Neural progenitor cell (in vitro differentiated cells): ENCODE data around the gene PPIL6.

Source experiments
- EZH2 ChIP-seq: fragments of 200-600 bp; sonication (generic); IDR thresholded peaks from 2 replicates; pipeline ENCODE4 v1.6.1; 2017; ENCODE audit warnings: antibody characterized with exemption, mild to moderate bottlenecking, moderate library complexity
- TF ChIP-seq, protein P1 (sequence below): fragments of 200-600 bp; sonication (generic); IDR thresholded peaks from 2 replicates; pipeline ENCODE4 v1.5.1; 2017; ENCODE audit warnings: antibody characterized with exemption, mild to moderate bottlenecking

DNA sequence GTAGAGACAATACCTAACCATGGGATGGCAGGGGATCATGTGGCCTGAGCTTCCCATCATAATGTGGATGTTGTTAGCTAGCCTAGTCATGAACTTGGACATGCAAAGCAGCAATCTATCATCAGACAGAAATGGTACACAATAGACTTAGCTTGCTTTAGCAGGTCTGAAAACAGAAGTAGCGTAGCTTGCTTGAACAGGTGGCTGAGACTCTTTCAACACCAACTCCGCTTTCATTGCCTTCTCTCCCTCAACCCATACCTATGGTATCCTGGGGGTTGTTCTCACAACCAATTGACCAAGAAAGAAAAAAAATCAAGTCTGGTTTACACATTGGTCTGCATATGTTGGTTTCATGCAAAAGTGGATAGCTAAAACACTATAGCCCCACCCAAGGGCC is 81.2 kb downstream of the PPIL6 start:
- no peak for TF ChIP-seq EZH2
- TF ChIP-seq, protein P1, sequence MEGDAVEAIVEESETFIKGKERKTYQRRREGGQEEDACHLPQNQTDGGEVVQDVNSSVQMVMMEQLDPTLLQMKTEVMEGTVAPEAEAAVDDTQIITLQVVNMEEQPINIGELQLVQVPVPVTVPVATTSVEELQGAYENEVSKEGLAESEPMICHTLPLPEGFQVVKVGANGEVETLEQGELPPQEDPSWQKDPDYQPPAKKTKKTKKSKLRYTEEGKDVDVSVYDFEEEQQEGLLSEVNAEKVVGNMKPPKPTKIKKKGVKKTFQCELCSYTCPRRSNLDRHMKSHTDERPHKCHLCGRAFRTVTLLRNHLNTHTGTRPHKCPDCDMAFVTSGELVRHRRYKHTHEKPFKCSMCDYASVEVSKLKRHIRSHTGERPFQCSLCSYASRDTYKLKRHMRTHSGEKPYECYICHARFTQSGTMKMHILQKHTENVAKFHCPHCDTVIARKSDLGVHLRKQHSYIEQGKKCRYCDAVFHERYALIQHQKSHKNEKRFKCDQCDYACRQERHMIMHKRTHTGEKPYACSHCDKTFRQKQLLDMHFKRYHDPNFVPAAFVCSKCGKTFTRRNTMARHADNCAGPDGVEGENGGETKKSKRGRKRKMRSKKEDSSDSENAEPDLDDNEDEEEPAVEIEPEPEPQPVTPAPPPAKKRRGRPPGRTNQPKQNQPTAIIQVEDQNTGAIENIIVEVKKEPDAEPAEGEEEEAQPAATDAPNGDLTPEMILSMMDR, result no peak
